SK-N-MC (cell line): Measurements from ENCODE around the gene GABBR2.

ENCODE experiments used
- DNase-seq: peaks from one replicate; pipeline ENCODE4 v3.0.0-alpha.2; 2011; ENCODE audit warnings: low read depth, low spot score
- H3K27ac ChIP-seq: fragments of 200-600 bp; sonication (generic); 2 replicates; pipeline ENCODE4 v1.5.1; 2016; ENCODE audit warnings: mixed run types
- H3K36me3 ChIP-seq: fragments of 200-600 bp; sonication (generic); 2 replicates; pipeline ENCODE4 v1.6.1; 2017; ENCODE audit warnings: antibody characterized with exemption, low read length, mixed read lengths; ENCODE audit not compliant: insufficient read depth
- H3K4me3 ChIP-seq: fragments of 200-600 bp; sonication (generic); 2 replicates; pipeline ENCODE4 v1.5.1; 2016
- H3K9ac ChIP-seq: fragments of 200-600 bp; sonication (generic); 2 replicates; pipeline ENCODE4 v1.8.0; 2017; ENCODE audit warnings: mixed run types, mixed read lengths; ENCODE audit not compliant: insufficient read length
- H3K9me3 ChIP-seq: fragments of 200-600 bp; sonication (generic); 2 replicates; pipeline ENCODE4 v1.6.1; 2017; ENCODE audit warnings: low read depth, mild to moderate bottlenecking, antibody characterized with exemption, low read length, moderate library complexity, mixed read lengths
- EZH2 ChIP-seq: fragments of 200-600 bp; sonication (generic); IDR thresholded peaks from one replicate; pipeline ENCODE4 v1.6.1; 2017; ENCODE audit warnings: antibody characterized with exemption
- FOXP2 ChIP-seq: optimal IDR thresholded peaks from 2 replicates; pipeline ENCODE3; 2011; ENCODE audit warnings: mild to moderate bottlenecking, moderate library complexity; ENCODE audit not compliant: insufficient read depth; ENCODE audit errors: extremely low read length, control extremely low read depth
- POLR2AphosphoS5 ChIP-seq: IDR thresholded peaks from 2 replicates; pipeline ENCODE4 v1.6.1; 2012; ENCODE audit warnings: mild to moderate bottlenecking, low read depth, low read length, borderline replicate concordance

GABBR2 gene

GRCh38 chr9:98614941-98615340 lies 93.8 kb downstream of the GABBR2 start:
- DNase-seq, result no peak
- no peak overlapping the region for H3K4me3 ChIP-seq

GRCh38 chr9:98612061-98612752 lies 96.5 kb downstream of the GABBR2 start:
- TF ChIP-seq EZH2 (no peak), FOXP2 (no peak), POLR2AphosphoS5 (no peak)
- H3K9me3 ChIP-seq, result no peaks in the 10 kb centered on the region
- no peak overlapping the region for H3K27ac ChIP-seq
- DNase-seq, result no peak
- H3K4me3 ChIP-seq, result no peak overlapping the region
- no peak overlapping the region for H3K9ac ChIP-seq
- no peaks in the 10 kb centered on the region for H3K36me3 ChIP-seq

More at GRCh38 chr9:98614941-98615340, 93.8 kb downstream of the GABBR2 start:
- Histone ChIP-seq H3K9me3 (no peaks in the 10 kb centered on the region), H3K27ac (no peak overlapping the region), H3K36me3 (no peaks in the 10 kb centered on the region), H3K9ac (no peak overlapping the region)
- no peak for TF ChIP-seq EZH2
- TF ChIP-seq POLR2AphosphoS5, result no peak

- Histone ChIP-seq H3K4me3 (no peak overlapping the region), H3K9me3 (no peaks in the 10 kb centered on the region), H3K27ac (no peak overlapping the region), H3K36me3 (no peaks in the 10 kb centered on the region), H3K9ac (no peak overlapping the region)
- no peak for TF ChIP-seq EZH2
- no peak for TF ChIP-seq POLR2AphosphoS5
- TF ChIP-seq FOXP2, result no peak
- DNase-seq, result no peak
Measured at GRCh38 chr9:98611319-98611718, 97.4 kb downstream of the GABBR2 start.

- H3K36me3 ChIP-seq, result no peaks in the 10 kb centered on the region
- H3K9ac ChIP-seq, result no peak overlapping the region
- no peak for DNase-seq
- no peak for TF ChIP-seq POLR2AphosphoS5
- TF ChIP-seq EZH2, result no peak
- no peak for TF ChIP-seq FOXP2
- H3K9me3 ChIP-seq, result no peaks in the 10 kb centered on the region
- H3K4me3 ChIP-seq, result no peak overlapping the region
- no peak overlapping the region for H3K27ac ChIP-seq
Measured at GRCh38 chr9:98610711-98611110, 98.0 kb downstream of the GABBR2 start.

- Histone ChIP-seq H3K9ac (no peak overlapping the region), H3K27ac (no peak overlapping the region), H3K4me3 (no peak overlapping the region), H3K36me3 (no peaks in the 10 kb centered on the region), H3K9me3 (no peaks in the 10 kb centered on the region)
- no peak for DNase-seq
- no peak for TF ChIP-seq FOXP2
- TF ChIP-seq EZH2, result no peak
- no peak for TF ChIP-seq POLR2AphosphoS5
Measured at GRCh38 chr9:98610211-98610610, 98.5 kb downstream of the GABBR2 start.

GRCh38 chr9:98609646-98610045 lies 99.1 kb downstream of the GABBR2 start:
- no peak overlapping the region for H3K27ac ChIP-seq
- no peaks in the 10 kb centered on the region for H3K9me3 ChIP-seq
- H3K9ac ChIP-seq, result no peak overlapping the region

GRCh38 chr9:98607787-98608186 lies 100.9 kb downstream of the GABBR2 start:
- H3K9ac ChIP-seq, result no peak overlapping the region
- no peaks in the 10 kb centered on the region for H3K9me3 ChIP-seq
- no peak overlapping the region for H3K27ac ChIP-seq
- TF ChIP-seq POLR2AphosphoS5 (no peak), EZH2 (no peak), FOXP2 (no peak)
- H3K36me3 ChIP-seq, result no peaks in the 10 kb centered on the region
- H3K4me3 ChIP-seq, result no peak overlapping the region
- no peak for DNase-seq

More at GRCh38 chr9:98609646-98610045, 99.1 kb downstream of the GABBR2 start:
- Histone ChIP-seq H3K36me3 (no peaks in the 10 kb centered on the region), H3K4me3 (no peak overlapping the region)
- no peak for TF ChIP-seq POLR2AphosphoS5
- no peak for TF ChIP-seq FOXP2
- TF ChIP-seq EZH2, result no peak
- no peak for DNase-seq

GRCh38 chr9:98607152-98607551 lies 101.6 kb downstream of the GABBR2 start:
- TF ChIP-seq EZH2 (no peak), POLR2AphosphoS5 (no peak), FOXP2 (no peak)
- no peak for DNase-seq

GRCh38 chr9:98606730-98607129 lies 102.0 kb downstream of the GABBR2 start:
- TF ChIP-seq EZH2, result no peak
- no peak for TF ChIP-seq FOXP2
- TF ChIP-seq POLR2AphosphoS5, result no peak
- Histone ChIP-seq H3K9ac (no peak overlapping the region), H3K9me3 (no peaks in the 10 kb centered on the region), H3K36me3 (no peaks in the 10 kb centered on the region), H3K27ac (no peak overlapping the region), H3K4me3 (no peak overlapping the region)
- no peak for DNase-seq

More at GRCh38 chr9:98607152-98607551, 101.6 kb downstream of the GABBR2 start:
- Histone ChIP-seq H3K4me3 (no peak overlapping the region), H3K9ac (no peak overlapping the region), H3K27ac (no peak overlapping the region), H3K9me3 (no peaks in the 10 kb centered on the region), H3K36me3 (no peaks in the 10 kb centered on the region)
